NCI-H1436 treated with DMSO at 0.1 percent for 48 hours (cell line): ENCODE measurements around the gene LRRC49.

ENCODE experiments used
- DNase-seq: peaks from one replicate; lab custom pipeline; 2025; lab: John Stamatoyannopoulos, UW

The LRRC49 gene

GRCh38 chr15:71092056-71092600 is 199.5 kb downstream of the LRRC49 start:
- DNase-seq: no peak

DNA sequence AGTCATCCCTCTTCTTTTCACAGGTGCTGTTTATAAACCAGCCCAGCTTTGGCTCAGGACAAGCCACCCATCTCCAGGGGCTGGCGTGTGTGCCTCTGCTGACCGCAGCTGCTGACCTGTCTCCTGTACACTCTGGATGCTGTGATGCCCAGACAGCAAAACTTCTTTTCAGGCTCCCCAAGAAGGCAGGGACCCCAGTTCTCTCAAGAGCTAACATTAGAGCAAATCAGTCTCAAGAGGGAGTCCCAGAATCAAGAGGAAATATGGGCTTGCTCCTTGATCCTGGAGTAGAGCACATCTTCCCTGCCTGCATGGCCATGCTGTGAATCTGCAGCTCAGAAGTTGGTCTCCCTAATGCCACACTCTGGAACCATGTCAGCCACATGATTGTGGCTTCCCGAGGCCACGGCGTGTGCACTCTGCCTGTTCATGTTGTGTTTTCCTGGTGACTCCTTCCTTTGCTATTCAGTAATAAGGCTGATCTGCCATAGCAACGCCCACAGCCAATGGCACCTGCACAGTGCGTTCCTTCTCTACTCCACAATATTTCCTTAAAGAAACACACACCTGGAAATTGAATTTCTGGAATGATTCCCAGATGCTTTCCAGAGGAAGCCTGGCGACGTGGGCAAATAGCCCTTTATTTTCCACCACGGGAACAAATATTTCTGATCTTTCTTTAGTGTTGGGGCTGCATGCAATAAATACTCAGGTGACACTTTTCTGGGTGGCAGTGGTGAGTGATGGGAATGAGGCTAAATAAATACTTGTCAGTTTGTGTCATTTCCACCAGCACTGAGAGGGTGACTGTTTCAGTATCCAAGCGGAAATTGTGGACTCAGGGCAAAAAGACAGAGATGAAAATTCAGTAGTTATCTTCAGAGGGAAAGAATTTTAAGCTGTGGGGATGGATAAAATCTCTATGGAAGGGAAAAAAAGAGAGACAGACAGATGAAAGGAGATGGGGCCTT is 200.7 kb downstream of the LRRC49 start:
- DNase-seq: no peak

- DNase-seq: no peak
Observed at GRCh38 chr15:71094137-71094536, 201.5 kb downstream of the LRRC49 start.

GRCh38 chr15:71096676-71097075 is 204.1 kb downstream of the LRRC49 start:
- no peak for DNase-seq

- no peak for DNase-seq
Observed at GRCh38 chr15:71097890-71098289, 205.3 kb downstream of the LRRC49 start.

GRCh38 chr15:71098920-71099319 is 206.3 kb downstream of the LRRC49 start:
- DNase-seq: no peak
